ENCODE measurements around the gene ENG. TPM values are rescaled to one million over a fixed set of nuclear protein-coding genes. Genes with fewer than 3 reads are reported as not detected.

The ENG gene
- total and polyA plus RNA-seq, 2 of the 8 experiments (the other 6 are each of a cell fraction or from before 2014, with no cell fraction given) = 1.8 to 4.4 TPM

GRCh38 chr9:127878001-127878651, 23.7 kb upstream of the ENG start:
- peak overlapping the region; percentile 72 to 79 for H3K4me2 ChIP-seq (ENCODE audit: insufficient read depth in 1 of 2, low read depth in 2 of 2, low read length in 2 of 2)
- no peak overlapping the region for H2BK5ac ChIP-seq (ENCODE audit: low read depth, low read length)
- peak overlapping the region; percentile 46 to 66 (median 58) for H3K4me3 ChIP-seq (ENCODE audit: extremely low read depth in 1 of 4, insufficient read depth in 2 of 4, low read depth in 3 of 4, low read length in 4 of 4)
- DNase-seq (ENCODE audit: low read depth in 1 of 2, low spot score in 2 of 2) = peak in 1 of 2 experiments; percentile 64
- H3K27me3 ChIP-seq (replicated peaks in 1 of 4; ENCODE audit: control insufficient read depth in 3 of 4, extremely low read depth in 1 of 4, insufficient read depth in 3 of 4, low read length in 3 of 4) = no peaks in the 10 kb centered on the region
- no peak overlapping the region for H2AK5ac ChIP-seq (ENCODE audit: low read depth, low read length)
- no peak for FAIRE-seq
- H2AFZ ChIP-seq (ENCODE audit: low read length) = peak overlapping the region; percentile 74
- H3K4me1 ChIP-seq (replicated peaks in 1 of 4; ENCODE audit: control insufficient read depth in 3 of 4, insufficient read depth in 4 of 4, low read length in 3 of 4) = peaks cover 0 to 10% (median 7%) of the 10 kb centered on the region in 4 experiments; a peak in 6 of 7 replicates
- H3K79me2 ChIP-seq (ENCODE audit: control insufficient read depth in 1 of 2, insufficient read depth in 2 of 2, low read length in 2 of 2) = no peaks in the 10 kb centered on the region
- no peak overlapping the region for H3K23ac ChIP-seq (ENCODE audit: insufficient read length)
- H2BK15ac ChIP-seq (ENCODE audit: low read length) = no peak overlapping the region
- peak overlapping the region; percentile 25 for H4K5ac ChIP-seq (ENCODE audit: insufficient read length, low read depth, low read length)
- no peak overlapping the region for H2BK12ac ChIP-seq (ENCODE audit: low read depth, low read length)
- H3K9me3 ChIP-seq (ENCODE audit: insufficient read depth in 2 of 2, low read depth in 1 of 2, low read length in 1 of 2) = no peaks in the 10 kb centered on the region
- CTCF ChIA-PET (ENCODE audit: partially characterized antibody) = interaction anchor here (0.6 to 2.2 kb wide), 12 partner anchors 9 to 112 kb away, joined by 3 to 18 read pairs (median 3); partner anchors contain the start of gene FPGS
- peaks cover 7% of the 10 kb centered on the region; the same call in 1 of the 2 replicates for H3K23me2 ChIP-seq (ENCODE audit: low read depth, low read length)
- no peak overlapping the region for H4K91ac ChIP-seq (replicated peaks; ENCODE audit: insufficient read length, low read length)
- H3K27ac ChIP-seq (ENCODE audit: low read depth, low read length) = no peak overlapping the region
- no peak overlapping the region for H3K56ac ChIP-seq (replicated peaks; ENCODE audit: insufficient read length, low read depth, low read length)
- no peak overlapping the region for H3K9ac ChIP-seq (replicated peaks in 1 of 4; ENCODE audit: extremely low read depth in 1 of 4, low read depth in 3 of 4, low read length in 3 of 4)
- H4K20me1 ChIP-seq (replicated peaks in 1 of 2; ENCODE audit: control insufficient read depth in 1 of 2, insufficient read depth in 2 of 2, low read length in 2 of 2) = peaks cover 0 to 1% of the 10 kb centered on the region in 2 experiments
- no peak overlapping the region for H3K4ac ChIP-seq (replicated peaks; ENCODE audit: insufficient read length, low read depth, low read length)
- POLR2A ChIA-PET (ENCODE audit: partially characterized antibody) = interaction anchor here (0.7 to 2.0 kb wide), 10 partner anchors 9 to 85 kb away, joined by 3 to 9 read pairs (median 4); partner anchors contain the start of gene ST6GALNAC6
- no peaks in the 10 kb centered on the region for H3K79me1 ChIP-seq (ENCODE audit: low read depth, low read length)
- H2BK120ac ChIP-seq (replicated peaks; ENCODE audit: low read depth, low read length) = no peak overlapping the region
- peak overlapping the region; percentile 54 for H4K8ac ChIP-seq (ENCODE audit: extremely low read depth, insufficient read depth, low read length)
- H3K18ac ChIP-seq (ENCODE audit: extremely low read depth, low read length) = no peak overlapping the region; the same call in 1 of the 2 replicates
- H3K14ac ChIP-seq (ENCODE audit: insufficient read length) = no peak overlapping the region
- H2BK20ac ChIP-seq (ENCODE audit: low read length) = no peak overlapping the region
- WGBS, 2 experiments (ENCODE audit: extremely low coverage in 1 of 2, insufficient coverage in 1 of 2, insufficient read length in 1 of 2, insufficient replicate concordance in 2 of 2, low coverage in 1 of 2, low lambda C conversion rate in 2 of 2, missing lambda C conversion rate in 1 of 2) = 48% methylated on average over 14 of the region's 18 CpGs; no CpG with 5 or more reads in 1 of the 2 experiments
- no peaks in the 10 kb centered on the region for H3K36me3 ChIP-seq (ENCODE audit: control insufficient read depth in 2 of 4, insufficient read depth in 4 of 4, low read length in 3 of 4)
- TF ChIP-seq YY1 (IDR thresholded peaks at IDR 0.05; ENCODE audit: low read depth, low read length) = no peak
- TF ChIP-seq BRCA1 (IDR thresholded peaks at IDR 0.05; ENCODE audit: low read depth, low read length) = no peak
- TF ChIP-seq RFX5 (IDR thresholded peaks at IDR 0.05; ENCODE audit: borderline replicate concordance, low read depth, low read length) = no peak
- no peak for TF ChIP-seq TAF1 (IDR thresholded peaks at IDR 0.05; ENCODE audit: low read depth, low read length)
- no peak for TF ChIP-seq POU5F1 (IDR thresholded peaks at IDR 0.05; ENCODE audit: low read depth, low read length)
- TF ChIP-seq RNF2 (IDR thresholded peaks at IDR 0.05; ENCODE audit: borderline replicate concordance, low read depth, low read length, missing control alignments, poor library complexity, severe bottlenecking) = no peak
- TF ChIP-seq POLR2A (IDR thresholded peaks at IDR 0.05; ENCODE audit: control extremely low read depth in 1 of 2, low read depth in 2 of 2, low read length in 2 of 2) = no peak
